ENCODE results near the gene ZNF432.
"Not testable (repeated sequence)": the region's sequence is repeated elsewhere in the genome, so short reads cannot be mapped to it uniquely, and the experiment has no call there.

DNA sequence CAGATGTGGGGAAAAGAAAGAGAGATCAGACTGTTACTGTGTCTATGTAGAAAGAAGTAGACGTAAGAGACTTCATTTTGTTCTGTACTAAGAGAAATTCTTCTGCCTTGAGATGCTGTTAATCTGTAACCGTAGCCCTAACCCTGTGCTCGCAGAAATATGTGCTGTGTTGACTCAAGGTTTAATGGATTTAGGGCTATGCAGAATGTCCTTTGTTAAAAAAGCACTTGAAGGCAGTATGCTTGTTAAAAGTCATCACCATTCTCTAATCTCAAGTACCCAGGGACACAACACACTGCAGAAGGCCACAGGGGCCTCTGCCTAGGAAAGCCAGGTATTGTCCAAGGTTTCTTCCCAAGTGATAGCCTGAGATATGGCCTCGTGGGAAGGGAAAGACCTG is 24.2 kb downstream of the ZNF432 start:
- not testable (repeated sequence) for TF ChIP-seq POLR2A (IDR thresholded peaks at IDR 0.05; ENCODE audit: low read depth); POLR2AphosphoS5 (IDR thresholded peaks at IDR 0.05); EP300 (IDR thresholded peaks at IDR 0.05)
- TF ChIP-seq, protein P1, sequence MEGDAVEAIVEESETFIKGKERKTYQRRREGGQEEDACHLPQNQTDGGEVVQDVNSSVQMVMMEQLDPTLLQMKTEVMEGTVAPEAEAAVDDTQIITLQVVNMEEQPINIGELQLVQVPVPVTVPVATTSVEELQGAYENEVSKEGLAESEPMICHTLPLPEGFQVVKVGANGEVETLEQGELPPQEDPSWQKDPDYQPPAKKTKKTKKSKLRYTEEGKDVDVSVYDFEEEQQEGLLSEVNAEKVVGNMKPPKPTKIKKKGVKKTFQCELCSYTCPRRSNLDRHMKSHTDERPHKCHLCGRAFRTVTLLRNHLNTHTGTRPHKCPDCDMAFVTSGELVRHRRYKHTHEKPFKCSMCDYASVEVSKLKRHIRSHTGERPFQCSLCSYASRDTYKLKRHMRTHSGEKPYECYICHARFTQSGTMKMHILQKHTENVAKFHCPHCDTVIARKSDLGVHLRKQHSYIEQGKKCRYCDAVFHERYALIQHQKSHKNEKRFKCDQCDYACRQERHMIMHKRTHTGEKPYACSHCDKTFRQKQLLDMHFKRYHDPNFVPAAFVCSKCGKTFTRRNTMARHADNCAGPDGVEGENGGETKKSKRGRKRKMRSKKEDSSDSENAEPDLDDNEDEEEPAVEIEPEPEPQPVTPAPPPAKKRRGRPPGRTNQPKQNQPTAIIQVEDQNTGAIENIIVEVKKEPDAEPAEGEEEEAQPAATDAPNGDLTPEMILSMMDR (IDR thresholded peaks at IDR 0.05) = not testable (repeated sequence)

Measured in esophagus muscularis mucosa (tissue), 4 donors.